ENCODE measurements around the gene NT5C3A.

NT5C3A gene

GRCh38 chr7:33050535-33051318 is 11.8 kb downstream of the NT5C3A start:
- no peak overlapping the region for H3K4me3 ChIP-seq (ENCODE audit: low read depth, low read length)
- H3K9ac ChIP-seq (ENCODE audit: low read depth, low read length) = no peak overlapping the region
- no peaks in the 10 kb centered on the region for H3K36me3 ChIP-seq (ENCODE audit: control insufficient read depth, insufficient read depth, low read length)
- no peaks in the 10 kb centered on the region for H3K4me1 ChIP-seq (ENCODE audit: control insufficient read depth, insufficient read depth, low read length)
- H3K27me3 ChIP-seq (ENCODE audit: control insufficient read depth, insufficient read depth, low read length) = no peaks in the 10 kb centered on the region
- no peaks in the 10 kb centered on the region for H3K9me3 ChIP-seq (ENCODE audit: control insufficient read depth, insufficient read depth, low read length)

GRCh38 chr7:33048704-33049103 is 13.9 kb downstream of the NT5C3A start:
- Histone ChIP-seq H3K4me1 (ENCODE audit: control insufficient read depth, insufficient read depth, low read length) (no peaks in the 10 kb centered on the region), H3K4me3 (ENCODE audit: low read depth, low read length) (no peak overlapping the region), H3K36me3 (ENCODE audit: control insufficient read depth, insufficient read depth, low read length) (no peaks in the 10 kb centered on the region), H3K9ac (ENCODE audit: low read depth, low read length) (no peak overlapping the region), H3K9me3 (ENCODE audit: control insufficient read depth, insufficient read depth, low read length) (no peaks in the 10 kb centered on the region), H3K27me3 (ENCODE audit: control insufficient read depth, insufficient read depth, low read length) (no peaks in the 10 kb centered on the region)

GRCh38 chr7:33048257-33048656 is 14.3 kb downstream of the NT5C3A start:
- no peaks in the 10 kb centered on the region for H3K9me3 ChIP-seq (ENCODE audit: control insufficient read depth, insufficient read depth, low read length)
- no peaks in the 10 kb centered on the region for H3K36me3 ChIP-seq (ENCODE audit: control insufficient read depth, insufficient read depth, low read length)
- H3K9ac ChIP-seq (ENCODE audit: low read depth, low read length) = no peak overlapping the region
- H3K4me1 ChIP-seq (ENCODE audit: control insufficient read depth, insufficient read depth, low read length) = no peaks in the 10 kb centered on the region
- no peaks in the 10 kb centered on the region for H3K27me3 ChIP-seq (ENCODE audit: control insufficient read depth, insufficient read depth, low read length)
- H3K4me3 ChIP-seq (ENCODE audit: low read depth, low read length) = no peak overlapping the region

- Histone ChIP-seq H3K36me3 (ENCODE audit: control insufficient read depth, insufficient read depth, low read length) (no peaks in the 10 kb centered on the region), H3K27me3 (ENCODE audit: control insufficient read depth, insufficient read depth, low read length) (no peaks in the 10 kb centered on the region), H3K9me3 (ENCODE audit: control insufficient read depth, insufficient read depth, low read length) (no peaks in the 10 kb centered on the region), H3K4me3 (ENCODE audit: low read depth, low read length) (no peak overlapping the region), H3K4me1 (ENCODE audit: control insufficient read depth, insufficient read depth, low read length) (no peaks in the 10 kb centered on the region), H3K9ac (ENCODE audit: low read depth, low read length) (no peak overlapping the region)
Observed at GRCh38 chr7:33044986-33045385, 17.6 kb downstream of the NT5C3A start.

GRCh38 chr7:33044401-33044718 is 18.2 kb downstream of the NT5C3A start:
- no peak overlapping the region for H3K9ac ChIP-seq (ENCODE audit: low read depth, low read length)
- no peaks in the 10 kb centered on the region for H3K4me1 ChIP-seq (ENCODE audit: control insufficient read depth, insufficient read depth, low read length)
- H3K27me3 ChIP-seq (ENCODE audit: control insufficient read depth, insufficient read depth, low read length) = no peaks in the 10 kb centered on the region
- H3K4me3 ChIP-seq (ENCODE audit: low read depth, low read length) = no peak overlapping the region
- no peaks in the 10 kb centered on the region for H3K36me3 ChIP-seq (ENCODE audit: control insufficient read depth, insufficient read depth, low read length)
- no peaks in the 10 kb centered on the region for H3K9me3 ChIP-seq (ENCODE audit: control insufficient read depth, insufficient read depth, low read length)

GRCh38 chr7:33043501-33044400 is 18.8 kb downstream of the NT5C3A start:
- Histone ChIP-seq H3K9ac (ENCODE audit: low read depth, low read length) (no peak overlapping the region), H3K36me3 (ENCODE audit: control insufficient read depth, insufficient read depth, low read length) (no peaks in the 10 kb centered on the region)

GRCh38 chr7:33041631-33042428 is 20.7 kb downstream of the NT5C3A start:
- no peak overlapping the region for H3K4me3 ChIP-seq (ENCODE audit: low read depth, low read length)
- no peaks in the 10 kb centered on the region for H3K4me1 ChIP-seq (ENCODE audit: control insufficient read depth, insufficient read depth, low read length)
- H3K9ac ChIP-seq (ENCODE audit: low read depth, low read length) = no peak overlapping the region
- H3K36me3 ChIP-seq (ENCODE audit: control insufficient read depth, insufficient read depth, low read length) = no peaks in the 10 kb centered on the region
- H3K9me3 ChIP-seq (ENCODE audit: control insufficient read depth, insufficient read depth, low read length) = no peaks in the 10 kb centered on the region
- no peaks in the 10 kb centered on the region for H3K27me3 ChIP-seq (ENCODE audit: control insufficient read depth, insufficient read depth, low read length)

More at GRCh38 chr7:33043501-33044400, 18.8 kb downstream of the NT5C3A start:
- Histone ChIP-seq H3K27me3 (ENCODE audit: control insufficient read depth, insufficient read depth, low read length) (no peaks in the 10 kb centered on the region), H3K4me3 (ENCODE audit: low read depth, low read length) (no peak overlapping the region), H3K4me1 (ENCODE audit: control insufficient read depth, insufficient read depth, low read length) (no peaks in the 10 kb centered on the region), H3K9me3 (ENCODE audit: control insufficient read depth, insufficient read depth, low read length) (no peaks in the 10 kb centered on the region)

GRCh38 chr7:33040803-33041516 is 21.6 kb downstream of the NT5C3A start:
- Histone ChIP-seq H3K36me3 (ENCODE audit: control insufficient read depth, insufficient read depth, low read length) (no peaks in the 10 kb centered on the region), H3K9ac (ENCODE audit: low read depth, low read length) (no peak overlapping the region), H3K4me1 (ENCODE audit: control insufficient read depth, insufficient read depth, low read length) (no peaks in the 10 kb centered on the region), H3K4me3 (ENCODE audit: low read depth, low read length) (no peak overlapping the region), H3K9me3 (ENCODE audit: control insufficient read depth, insufficient read depth, low read length) (no peaks in the 10 kb centered on the region), H3K27me3 (ENCODE audit: control insufficient read depth, insufficient read depth, low read length) (no peaks in the 10 kb centered on the region)

GRCh38 chr7:33039903-33040292 is 22.7 kb downstream of the NT5C3A start:
- H3K9me3 ChIP-seq (ENCODE audit: control insufficient read depth, insufficient read depth, low read length) = no peaks in the 10 kb centered on the region
- no peaks in the 10 kb centered on the region for H3K27me3 ChIP-seq (ENCODE audit: control insufficient read depth, insufficient read depth, low read length)
- H3K36me3 ChIP-seq (ENCODE audit: control insufficient read depth, insufficient read depth, low read length) = no peaks in the 10 kb centered on the region
- H3K9ac ChIP-seq (ENCODE audit: low read depth, low read length) = no peak overlapping the region
- H3K4me3 ChIP-seq (ENCODE audit: low read depth, low read length) = no peak overlapping the region
- H3K4me1 ChIP-seq (ENCODE audit: control insufficient read depth, insufficient read depth, low read length) = no peaks in the 10 kb centered on the region

GRCh38 chr7:33039257-33039902 is 23.2 kb downstream of the NT5C3A start:
- Histone ChIP-seq H3K4me3 (ENCODE audit: low read depth, low read length) (no peak overlapping the region), H3K4me1 (ENCODE audit: control insufficient read depth, insufficient read depth, low read length) (no peaks in the 10 kb centered on the region), H3K27me3 (ENCODE audit: control insufficient read depth, insufficient read depth, low read length) (no peaks in the 10 kb centered on the region), H3K36me3 (ENCODE audit: control insufficient read depth, insufficient read depth, low read length) (no peaks in the 10 kb centered on the region), H3K9ac (ENCODE audit: low read depth, low read length) (no peak overlapping the region), H3K9me3 (ENCODE audit: control insufficient read depth, insufficient read depth, low read length) (no peaks in the 10 kb centered on the region)

- Histone ChIP-seq H3K9ac (ENCODE audit: low read depth, low read length) (no peak overlapping the region), H3K27me3 (ENCODE audit: control insufficient read depth, insufficient read depth, low read length) (no peaks in the 10 kb centered on the region), H3K9me3 (ENCODE audit: control insufficient read depth, insufficient read depth, low read length) (no peaks in the 10 kb centered on the region), H3K4me1 (ENCODE audit: control insufficient read depth, insufficient read depth, low read length) (no peaks in the 10 kb centered on the region), H3K4me3 (ENCODE audit: low read depth, low read length) (no peak overlapping the region), H3K36me3 (ENCODE audit: control insufficient read depth, insufficient read depth, low read length) (no peaks in the 10 kb centered on the region)
Observed at GRCh38 chr7:33038639-33039038, 23.9 kb downstream of the NT5C3A start.

Measured in iPS-15b (cell line).